ENCODE results near the gene PPP1R3F.
"Not testable (repeated sequence)": the region's sequence is repeated elsewhere in the genome, so short reads cannot be mapped to it uniquely, and the experiment has no call there.

Gene PPP1R3F

GRCh38 chrX:49322266-49322665 lies 52.7 kb downstream of the PPP1R3F start:
- DNase-seq, result peak; percentile 17

DNA sequence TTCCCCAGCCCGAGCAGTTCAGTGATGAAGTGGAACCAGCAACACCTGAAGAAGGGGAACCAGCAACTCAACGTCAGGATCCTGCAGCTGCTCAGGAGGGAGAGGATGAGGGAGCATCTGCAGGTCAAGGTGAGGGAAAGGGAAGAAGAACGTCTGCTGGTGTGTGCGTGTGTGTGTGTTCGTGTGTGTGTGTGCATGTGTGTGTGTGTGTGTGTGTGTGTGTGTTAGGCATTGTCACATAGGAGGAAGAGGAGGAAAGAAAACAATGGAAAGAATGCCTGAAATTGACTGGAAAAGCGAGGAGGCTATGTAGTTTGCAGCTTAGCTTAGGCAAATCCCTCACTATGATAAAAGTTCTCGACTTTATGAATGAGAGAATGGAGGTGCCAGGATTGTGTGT lies 54.1 kb downstream of the PPP1R3F start:
- DNase-seq, result peak; percentile 54

DNA sequence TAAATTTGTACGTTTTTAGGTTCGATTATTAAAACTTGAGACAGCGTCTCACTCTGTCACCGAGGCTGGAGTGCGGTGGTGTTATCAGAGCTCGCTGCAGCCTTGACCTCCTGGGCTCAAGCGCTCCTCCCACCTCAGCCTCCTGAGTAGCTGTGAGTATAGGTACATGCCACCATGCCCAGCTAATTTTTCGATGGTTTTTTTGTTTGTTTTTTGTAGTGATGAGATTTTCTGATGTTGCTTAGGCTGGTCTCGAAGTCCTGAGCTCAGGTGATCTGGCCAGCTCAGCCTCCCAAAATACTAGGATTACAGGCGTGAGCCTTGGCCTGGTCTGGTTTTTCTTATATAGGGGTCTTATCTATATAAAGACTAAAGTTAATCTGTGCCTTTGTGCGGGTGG lies 60.8 kb downstream of the PPP1R3F start:
- peak; percentile 13 for DNase-seq

GRCh38 chrX:49331282-49331681 lies 61.7 kb downstream of the PPP1R3F start, which contains the start of gene GAGE13:
TSS of gene GAGE13 (plus strand) at chrX:49331582. CDS start at chrX:49332738, 1,156 bp downstream.
- DNase-seq, result not testable (repeated sequence)

GRCh38 chrX:49331841-49332240 lies 62.2 kb downstream of the PPP1R3F start:
- peak; percentile 74 for DNase-seq

All from activated CD8-positive, alpha-beta memory T cell treated with anti-CD3 and anti-CD28 coated beads for 24 hours (primary cell).